Stimulated activated CD4-positive, alpha-beta T cell treated with anti-CD3 and anti-CD28 coated beads, Interleukin-15, amount 100 ng/mL, for 1 hour (primary cell): Measurements from ENCODE around the gene MRGPRD.
A peak's percentile ranks its signal among the peaks of the same experiment; 100 is the strongest.

ENCODE experiments used
- DNase-seq, 2 donors: peaks; one replicate each; pipeline ENCODE4 v3.0.0-alpha.2; 2020; ENCODE audit warnings: low read depth in 1 of 2, low spot score in 1 of 2

The MRGPRD gene

GRCh38 chr11:68970921-68971636 lies 9.7 kb downstream of the MRGPRD start:
- no peak for DNase-seq

- no peak for DNase-seq
These were observed 11.4 kb downstream of the MRGPRD start for GRCh38 chr11:68969386-68969785.

DNA sequence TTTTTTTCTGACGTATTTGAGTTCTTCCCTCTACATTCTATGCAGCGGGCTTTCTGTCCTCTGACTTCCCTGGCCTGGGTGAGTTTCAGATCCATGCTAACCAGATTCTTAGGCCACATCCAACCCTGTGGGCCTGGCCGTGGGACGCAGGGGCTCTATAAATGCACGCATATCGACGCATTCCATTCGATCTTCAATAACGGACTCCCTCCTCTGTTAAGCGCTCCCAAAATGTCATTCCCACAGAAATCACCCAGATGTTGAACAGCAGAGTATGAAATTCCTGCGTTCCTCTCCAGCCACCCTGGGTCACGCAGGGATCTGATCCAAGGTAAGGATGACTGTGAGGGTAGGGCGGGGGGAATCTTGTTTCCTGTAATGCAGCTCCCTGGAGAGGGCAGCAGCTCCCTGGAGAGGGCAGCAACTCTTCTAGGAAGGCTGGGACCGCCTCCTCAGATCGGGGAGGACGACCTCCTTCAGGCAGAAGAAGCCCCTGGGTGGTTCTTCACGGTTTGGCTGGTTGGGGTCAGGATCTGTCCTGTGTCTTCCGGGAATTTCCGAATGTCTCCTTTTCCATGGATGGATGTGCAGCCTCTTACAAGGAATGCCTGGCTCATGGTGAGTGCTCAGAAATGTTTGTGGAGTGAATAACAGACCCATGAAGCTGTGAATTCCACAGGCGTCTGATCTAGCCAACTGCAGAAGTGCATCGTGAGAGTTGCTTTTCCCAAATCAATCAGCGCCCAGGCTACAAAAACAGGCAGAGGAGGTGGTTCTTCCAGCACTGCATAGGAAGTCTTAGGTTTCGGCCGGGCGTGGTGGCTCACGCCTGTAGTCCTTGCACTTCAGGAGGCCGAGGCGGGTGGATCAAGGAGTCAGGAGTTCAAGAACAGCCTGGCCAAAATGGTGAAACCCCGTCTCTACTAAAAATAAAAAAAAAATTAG lies 12.2 kb downstream of the MRGPRD start:
- no peak for DNase-seq

GRCh38 chr11:68966894-68967780 lies 13.6 kb downstream of the MRGPRD start:
- DNase-seq = no peak

DNA sequence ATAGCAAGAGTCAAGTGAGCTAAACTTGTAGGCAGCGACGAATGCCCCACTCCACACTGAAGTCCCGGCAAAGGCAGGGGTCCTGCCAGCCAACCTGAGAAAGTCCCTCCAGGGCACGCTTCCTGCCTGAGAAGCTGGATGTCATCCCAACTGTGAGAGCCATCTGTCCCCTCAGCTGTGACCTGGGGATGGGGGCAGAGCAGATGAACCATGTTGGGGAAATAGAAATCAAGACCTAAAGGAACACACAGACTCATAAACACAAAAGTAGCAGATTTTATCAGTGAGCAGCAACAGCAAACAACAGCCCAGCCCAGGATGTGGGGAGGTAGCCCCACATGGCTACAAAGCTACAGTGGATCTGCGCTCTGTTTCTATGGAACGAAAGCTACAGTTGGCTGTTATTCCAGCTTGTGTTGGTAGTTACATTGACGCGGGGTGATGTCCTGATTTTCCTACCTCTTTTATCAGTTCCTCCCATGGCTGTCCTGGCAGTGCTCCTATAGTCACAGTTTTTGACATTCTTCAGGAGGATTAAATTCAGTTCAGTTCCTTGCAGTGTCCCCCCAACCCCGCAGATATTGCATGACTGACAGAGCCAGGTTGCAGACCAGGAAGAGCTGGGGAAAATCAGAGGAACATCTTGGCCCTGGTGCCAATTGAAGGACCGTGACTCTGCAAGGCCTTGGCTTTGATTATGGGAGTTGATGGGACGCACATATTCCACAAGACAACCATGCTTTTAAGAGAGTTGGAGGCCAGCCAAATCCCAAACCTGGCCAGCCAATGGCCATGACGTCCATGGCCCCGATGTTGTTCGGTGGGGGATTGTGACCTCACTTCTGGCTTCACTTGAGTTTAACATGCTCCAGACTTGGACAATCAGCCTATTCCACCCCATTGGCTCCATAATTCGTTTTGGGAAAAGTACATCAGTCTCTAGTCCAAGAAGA lies 14.6 kb downstream of the MRGPRD start:
- DNase-seq = no peak

- DNase-seq = no peak
These were observed 17.0 kb downstream of the MRGPRD start for GRCh38 chr11:68963779-68964178.

DNA sequence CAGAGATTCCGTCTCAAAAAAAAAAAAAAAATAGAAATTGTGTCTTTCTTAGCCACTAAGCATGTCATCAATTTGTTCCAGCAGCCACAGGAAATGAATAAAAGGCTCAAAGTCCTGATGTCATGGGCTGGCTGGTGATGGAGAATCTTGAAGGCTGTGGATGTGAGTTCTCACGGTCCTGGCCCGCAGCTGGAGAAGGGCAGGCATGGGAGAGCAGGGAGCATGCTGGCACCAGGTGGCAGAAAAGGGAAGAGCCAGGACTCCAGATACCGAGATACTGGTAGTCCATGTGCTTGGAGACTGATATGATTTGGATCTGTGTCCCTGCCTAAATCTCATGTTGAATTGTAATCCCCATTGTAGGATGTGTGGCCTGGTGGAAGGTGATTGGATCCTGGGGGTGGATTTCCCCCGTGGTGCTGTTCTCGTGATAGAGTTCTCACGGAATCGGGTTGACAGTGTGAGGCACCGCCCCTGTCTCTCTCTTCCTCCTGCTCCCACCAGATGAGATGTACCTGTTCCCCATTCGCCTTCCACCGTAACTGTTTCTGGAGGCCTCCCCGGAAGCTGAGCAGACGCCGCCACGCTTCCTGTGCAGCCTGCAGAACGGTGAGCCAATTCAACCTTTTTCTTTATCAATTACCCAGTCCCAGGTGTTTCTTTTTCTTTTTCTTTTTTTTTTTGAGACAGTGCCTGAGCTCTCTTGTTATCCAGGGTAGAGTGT lies 18.1 kb downstream of the MRGPRD start:
- DNase-seq = peak in 1 of 2 donors; percentile 22

DNA sequence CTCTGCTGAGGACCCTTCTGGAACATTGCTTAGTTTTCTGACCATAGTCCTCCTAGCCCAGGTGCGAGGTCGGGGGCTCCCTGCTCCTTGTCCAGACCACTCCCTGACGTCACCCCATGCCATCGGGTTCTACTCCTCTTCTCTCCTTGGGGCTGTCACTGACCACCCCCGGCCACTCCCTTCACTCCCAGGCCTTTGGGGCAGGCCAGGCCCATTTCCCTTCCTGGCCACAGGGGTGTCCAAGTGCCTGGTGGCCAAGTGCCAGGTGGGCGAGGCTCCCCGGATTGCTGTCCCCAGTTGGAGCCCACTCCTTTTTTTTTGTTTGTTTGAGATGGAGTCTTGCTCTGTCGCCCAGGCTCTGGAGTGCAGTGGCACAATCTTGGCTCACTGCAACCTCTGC lies 19.5 kb downstream of the MRGPRD start:
- DNase-seq = no peak

DNA sequence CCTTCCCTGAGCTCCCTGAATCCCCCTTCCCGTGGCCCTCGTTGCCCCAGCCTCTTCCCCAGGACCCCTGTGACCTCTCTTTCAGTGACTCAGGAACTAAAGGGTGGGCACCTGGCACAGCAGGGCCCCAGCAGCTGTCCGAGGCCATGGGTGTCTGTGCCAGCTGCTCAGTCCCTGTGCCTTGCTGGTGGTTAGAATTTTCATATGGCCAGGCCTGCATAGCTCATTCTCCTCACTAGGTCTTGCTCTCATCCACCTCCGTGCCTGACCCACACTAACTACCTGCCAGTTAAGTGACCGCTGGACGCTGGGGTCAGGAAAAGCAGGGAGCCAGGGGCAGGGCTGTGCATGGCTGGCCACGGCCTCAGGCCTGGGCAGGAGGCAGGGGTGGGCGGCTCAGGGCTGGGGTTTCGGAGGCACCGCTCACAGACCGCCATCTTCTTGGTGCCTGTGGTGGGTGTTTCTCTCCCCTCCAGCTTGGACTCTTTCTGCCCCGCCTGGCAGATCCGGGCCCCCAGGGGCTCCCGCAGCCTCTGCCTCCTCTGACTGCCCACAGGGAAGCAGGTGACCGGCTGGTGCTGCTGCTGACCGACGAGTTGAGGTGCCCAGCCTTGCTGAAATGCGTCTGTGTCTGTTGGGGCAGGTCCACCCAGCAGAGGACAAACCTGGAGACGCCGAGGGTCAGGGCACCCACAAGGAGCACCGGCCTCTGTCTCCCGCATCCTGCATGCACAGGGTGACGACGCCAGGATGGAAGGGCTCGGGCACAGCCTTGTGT lies 20.3 kb downstream of the MRGPRD start:
- DNase-seq = no peak

GRCh38 chr11:68959465-68960293 lies 21.1 kb downstream of the MRGPRD start:
- DNase-seq = no peak

DNA sequence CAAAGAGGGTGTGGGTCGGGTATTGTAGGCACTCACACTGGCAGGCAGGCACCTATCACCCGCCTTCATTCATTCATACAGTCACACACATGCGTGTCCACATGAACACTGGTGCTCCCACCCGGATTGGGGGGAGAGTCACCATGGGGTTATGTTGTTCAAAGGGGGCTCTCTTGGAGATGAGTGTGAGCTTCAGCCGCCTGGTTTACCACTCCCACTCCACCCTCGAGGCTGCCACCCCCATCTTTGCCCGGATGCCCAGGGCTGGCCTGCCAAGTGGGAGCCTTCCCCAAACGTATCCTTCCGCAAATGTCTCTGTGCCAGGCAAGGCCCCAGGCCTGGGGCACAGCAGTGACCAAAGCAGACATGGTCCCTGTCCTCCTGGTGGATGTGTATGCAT lies 22.6 kb downstream of the MRGPRD start:
- no peak for DNase-seq

DNA sequence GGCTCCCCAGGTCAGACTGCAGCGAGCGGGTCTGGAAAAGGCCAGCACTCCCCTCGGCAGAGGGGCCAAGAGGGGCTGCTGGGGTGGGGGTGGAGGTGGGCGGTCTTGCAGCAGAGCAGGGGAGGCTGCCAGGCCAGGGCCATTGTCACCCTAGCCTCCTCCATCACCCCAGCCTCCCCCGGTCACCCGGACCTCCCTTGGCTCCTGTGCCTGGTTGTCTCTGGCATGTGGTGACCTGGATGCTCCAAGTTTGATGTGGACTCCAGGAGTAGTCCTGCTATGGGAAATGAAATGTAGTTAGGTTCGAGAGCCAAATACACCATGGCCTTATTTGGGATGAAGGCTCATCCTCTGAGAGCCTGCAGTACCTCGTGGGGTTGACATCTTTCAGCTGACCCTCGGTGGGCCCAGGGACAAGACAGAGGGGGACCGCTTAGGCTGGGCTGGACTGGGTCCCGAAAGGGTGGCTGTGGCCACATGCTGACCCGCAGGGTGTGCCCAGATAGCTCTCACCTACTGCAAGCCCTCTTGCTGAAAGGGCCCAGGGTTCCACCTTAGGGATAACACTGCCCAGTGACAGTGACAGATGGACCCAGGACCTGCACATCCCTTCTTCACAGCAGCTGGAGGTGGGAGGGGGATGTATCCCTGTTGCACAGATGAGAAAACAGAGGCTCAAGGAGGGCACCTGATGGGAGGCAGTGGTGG lies 24.1 kb downstream of the MRGPRD start:
- DNase-seq = no peak

DNA sequence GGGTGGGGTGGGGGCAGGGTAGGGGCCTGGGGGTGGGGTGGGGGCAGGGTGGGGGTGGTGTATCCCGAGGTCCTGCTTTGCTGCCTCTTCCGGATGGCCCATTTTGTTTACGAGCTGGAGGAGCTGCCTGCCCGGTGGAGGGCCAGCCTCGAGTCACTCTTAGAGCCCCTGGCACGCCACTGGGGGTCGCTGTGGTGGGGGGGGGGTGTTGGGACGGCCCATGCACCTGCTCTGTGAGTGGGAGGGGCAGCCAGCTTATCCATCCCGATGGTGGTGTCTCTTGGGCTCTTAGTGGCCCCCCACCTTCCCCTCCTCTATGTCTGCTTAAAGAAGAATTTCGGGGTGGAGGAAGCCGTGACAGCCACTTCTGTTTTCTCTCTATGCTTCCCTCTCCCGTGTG lies 24.6 kb downstream of the MRGPRD start:
- DNase-seq = no peak

GRCh38 chr11:68955607-68955958 lies 25.2 kb downstream of the MRGPRD start:
- DNase-seq = no peak

DNA sequence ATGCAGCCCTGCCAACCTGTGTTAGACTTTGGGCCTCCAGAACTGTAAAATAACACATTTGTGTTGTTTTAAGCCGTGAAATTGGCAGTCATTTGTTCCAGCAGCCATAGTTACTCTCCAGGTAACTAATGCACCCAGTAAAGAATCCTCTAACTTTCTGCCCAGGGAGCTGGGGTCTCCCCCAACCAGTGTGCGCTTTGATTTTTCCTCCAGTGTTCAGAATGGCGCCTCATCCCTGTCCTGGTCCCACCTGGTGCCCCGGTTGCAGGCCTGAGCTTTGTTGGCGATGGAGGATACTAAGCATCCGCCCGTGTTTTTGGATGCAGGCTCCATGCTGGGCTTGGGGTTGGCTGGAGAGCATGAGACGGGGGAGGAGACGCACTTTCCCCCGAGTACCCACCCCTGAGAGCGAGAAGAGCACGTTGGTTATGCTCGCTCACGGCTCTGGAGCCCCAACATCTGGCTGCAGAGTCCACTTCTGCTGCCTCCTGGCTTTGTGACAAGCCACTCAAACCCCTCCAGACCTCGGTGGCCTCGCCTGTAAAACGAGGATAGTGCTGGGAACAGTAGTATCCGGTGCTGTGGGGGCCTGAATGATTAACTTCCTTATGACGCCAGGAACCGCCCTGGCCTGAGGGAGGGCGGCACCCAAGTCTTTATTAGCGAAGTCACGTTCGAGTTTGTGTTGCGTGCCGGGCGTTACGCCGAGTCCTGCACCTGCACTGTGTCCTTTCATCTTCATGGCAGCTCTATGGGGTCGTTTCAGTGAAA lies 25.8 kb downstream of the MRGPRD start:
- no peak for DNase-seq

GRCh38 chr11:68950762-68951161 lies 30.0 kb downstream of the MRGPRD start:
- DNase-seq = no peak

DNA sequence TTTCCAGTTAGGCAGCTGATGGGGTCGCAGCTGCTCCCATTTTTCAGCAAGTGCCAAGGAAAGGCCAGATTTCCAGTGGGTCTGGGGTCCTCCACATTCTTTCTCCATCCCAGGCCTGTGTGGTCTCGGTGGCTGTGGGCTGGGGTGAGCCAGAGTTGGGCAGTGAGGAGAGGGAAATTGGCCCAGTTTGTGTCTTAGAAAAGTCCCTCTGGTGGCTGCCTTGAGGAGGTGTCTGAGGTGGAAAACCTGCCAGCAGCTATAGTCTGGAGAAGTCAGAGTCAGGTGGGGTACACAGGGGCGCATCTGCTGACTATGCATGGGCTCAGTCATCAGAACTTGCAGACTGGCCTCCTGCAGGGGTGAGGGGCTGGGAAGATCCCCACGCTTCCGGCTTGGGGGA lies 30.5 kb downstream of the MRGPRD start:
- DNase-seq = no peak
